ENCODE data around the gene PARN. TPM values are rescaled to one million over a fixed set of nuclear protein-coding genes. Genes with fewer than 3 reads are reported as not detected.

The PARN gene
- polyA plus RNA-seq, 2 of the 4 experiments (the other 2 are of a cell fraction), result 40.0 to 58.6 TPM

GRCh38 chr16:14652726-14653125, 22.7 kb upstream of the PARN start:
- no peak for DNase-seq (ENCODE audit: low read depth in 1 of 2, low spot score in 1 of 2)
- TF ChIP-seq ESRRA (IDR thresholded peaks at IDR 0.05; ENCODE audit: borderline replicate concordance, low read length), result no peak
- TF ChIP-seq SMC3 (IDR thresholded peaks at IDR 0.05), result no peak
- TF ChIP-seq, protein P1, sequence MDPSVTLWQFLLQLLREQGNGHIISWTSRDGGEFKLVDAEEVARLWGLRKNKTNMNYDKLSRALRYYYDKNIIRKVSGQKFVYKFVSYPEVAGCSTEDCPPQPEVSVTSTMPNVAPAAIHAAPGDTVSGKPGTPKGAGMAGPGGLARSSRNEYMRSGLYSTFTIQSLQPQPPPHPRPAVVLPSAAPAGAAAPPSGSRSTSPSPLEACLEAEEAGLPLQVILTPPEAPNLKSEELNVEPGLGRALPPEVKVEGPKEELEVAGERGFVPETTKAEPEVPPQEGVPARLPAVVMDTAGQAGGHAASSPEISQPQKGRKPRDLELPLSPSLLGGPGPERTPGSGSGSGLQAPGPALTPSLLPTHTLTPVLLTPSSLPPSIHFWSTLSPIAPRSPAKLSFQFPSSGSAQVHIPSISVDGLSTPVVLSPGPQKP (IDR thresholded peaks at IDR 0.05; ENCODE audit: low read depth, low read length), result no peak
- no peak for TF ChIP-seq HOXB13 (CRISPR knock-in tag; IDR thresholded peaks at IDR 0.05; ENCODE audit: low read depth)
- no peak for TF ChIP-seq CBX2 (IDR thresholded peaks at IDR 0.05; ENCODE audit: borderline replicate concordance, low read depth)
- TF ChIP-seq PHF8 (IDR thresholded peaks at IDR 0.05; ENCODE audit: borderline replicate concordance, low read depth), result no peak
- TF ChIP-seq JUN (IDR thresholded peaks at IDR 0.05), result no peak
- TF ChIP-seq SREBF2 (IDR thresholded peaks at IDR 0.05), result no peak
- TF ChIP-seq MAZ (IDR thresholded peaks at IDR 0.05; ENCODE audit: borderline replicate concordance, low read depth, low read length), result no peak
- no peak for TF ChIP-seq EHF (CRISPR knock-in tag; IDR thresholded peaks at IDR 0.05)
- no peak for TF ChIP-seq POLR2A (IDR thresholded peaks at IDR 0.05; ENCODE audit: low read length)
- TF ChIP-seq E2F6 (IDR thresholded peaks at IDR 0.05; ENCODE audit: borderline replicate concordance, low read depth), result no peak
- TF ChIP-seq CBX8 (IDR thresholded peaks at IDR 0.05), result no peak
- TF ChIP-seq ZNF302 (CRISPR knock-in tag; IDR thresholded peaks at IDR 0.05), result no peak
- no peak for TF ChIP-seq USF2 (IDR thresholded peaks at IDR 0.05)
- CTCF ChIA-PET, result no interaction called here
- Histone ChIP-seq H3K4me3 (no peak overlapping the region), H3K4me2 (no peak overlapping the region), H3K27ac (no peak overlapping the region), H3K9me3 (no peaks in the 10 kb centered on the region), H3K4me1 (no peaks in the 10 kb centered on the region)
- 93% methylated on average over 2 of the region's 2 CpGs for WGBS (ENCODE audit: missing lambda C conversion rate)
- no peak for ATAC-seq
- POLR2A ChIA-PET, result no interaction called here
- no peak for FAIRE-seq

DNA sequence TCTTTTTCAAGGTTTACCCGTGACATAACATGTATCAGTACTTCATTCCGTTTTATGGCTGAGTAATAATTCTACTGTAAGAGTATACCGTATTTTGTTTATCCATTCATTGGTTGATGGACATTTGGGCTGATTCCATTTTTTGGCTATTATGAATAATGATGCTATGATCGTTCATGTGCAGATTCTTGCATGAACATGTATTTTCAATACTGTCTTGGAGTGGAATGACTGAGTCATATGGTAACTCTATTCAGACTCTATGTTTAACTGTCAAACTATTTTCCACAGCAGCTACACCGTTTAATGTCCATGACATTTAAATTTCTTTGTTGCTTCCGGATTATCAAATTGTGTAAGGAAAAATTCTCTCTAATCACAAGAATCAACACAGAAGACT, 20.6 kb upstream of the PARN start:
- ChIA-PET POLR2A (no interaction called here), CTCF (interaction anchor here (0.8 to 1.6 kb wide), 4 partner anchors 10 to 122 kb away, joined by 3 to 5 read pairs (median 4); no protein-coding TSS in a partner anchor)
- DNase-seq (ENCODE audit: low read depth in 1 of 2, low spot score in 1 of 2), result no peak
- TF ChIP-seq NPAS2 (CRISPR knock-in tag; IDR thresholded peaks at IDR 0.05; ENCODE audit: borderline replicate concordance) (no peak), EHMT2 (IDR thresholded peaks at IDR 0.05; ENCODE audit: low read depth) (no peak), MAZ (IDR thresholded peaks at IDR 0.05; ENCODE audit: borderline replicate concordance, low read depth, low read length) (no peak), HOXA7 (CRISPR knock-in tag; IDR thresholded peaks at IDR 0.05) (no peak), SMC3 (IDR thresholded peaks at IDR 0.05) (no peak), FOSB (CRISPR knock-in tag; IDR thresholded peaks at IDR 0.05) (no peak), FOSL2 (IDR thresholded peaks at IDR 0.05) (no peak), FOSL2 (CRISPR knock-in tag; IDR thresholded peaks at IDR 0.05) (no peak), SREBF2 (IDR thresholded peaks at IDR 0.05) (no peak), EP300 (IDR thresholded peaks at IDR 0.05) (no peak), ZFP36 (IDR thresholded peaks at IDR 0.05; ENCODE audit: borderline replicate concordance, partially characterized antibody) (no peak)
- ATAC-seq, result no peak
- no peaks in the 10 kb centered on the region for H3K4me1 ChIP-seq
- no peak overlapping the region for H3K27ac ChIP-seq
- no peak for FAIRE-seq
- H3K4me2 ChIP-seq, result no peak overlapping the region
- H3K9me3 ChIP-seq, result no peaks in the 10 kb centered on the region
- H3K4me3 ChIP-seq, result no peak overlapping the region
- WGBS (ENCODE audit: missing lambda C conversion rate), result 88% methylated on average over 6 of the region's 6 CpGs

GRCh38 chr16:14649816-14650215, 19.8 kb upstream of the PARN start:
- Histone ChIP-seq H3K27ac (no peak overlapping the region), H3K9me3 (no peaks in the 10 kb centered on the region), H3K4me3 (no peak overlapping the region), H3K4me1 (no peaks in the 10 kb centered on the region), H3K4me2 (no peak overlapping the region)
- ChIA-PET POLR2A (no interaction called here), CTCF (interaction anchor here (1.6 kb wide), 1 partner anchor 121 kb away, joined by 3 read pairs; no protein-coding TSS in a partner anchor)
- no peak for FAIRE-seq
- TF ChIP-seq EHMT2 (IDR thresholded peaks at IDR 0.05; ENCODE audit: low read depth), result no peak
- TF ChIP-seq USF2 (IDR thresholded peaks at IDR 0.05), result no peak
- no peak for TF ChIP-seq HDAC2 (IDR thresholded peaks at IDR 0.05)
- TF ChIP-seq, protein P2, sequence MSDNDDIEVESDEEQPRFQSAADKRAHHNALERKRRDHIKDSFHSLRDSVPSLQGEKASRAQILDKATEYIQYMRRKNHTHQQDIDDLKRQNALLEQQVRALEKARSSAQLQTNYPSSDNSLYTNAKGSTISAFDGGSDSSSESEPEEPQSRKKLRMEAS (IDR thresholded peaks at IDR 0.05), result no peak
- no peak for TF ChIP-seq TFCP2L1 (CRISPR knock-in tag; IDR thresholded peaks at IDR 0.05)
- TF ChIP-seq, protein P1 (IDR thresholded peaks at IDR 0.05; ENCODE audit: low read depth, low read length), result no peak
- TF ChIP-seq, protein P3, sequence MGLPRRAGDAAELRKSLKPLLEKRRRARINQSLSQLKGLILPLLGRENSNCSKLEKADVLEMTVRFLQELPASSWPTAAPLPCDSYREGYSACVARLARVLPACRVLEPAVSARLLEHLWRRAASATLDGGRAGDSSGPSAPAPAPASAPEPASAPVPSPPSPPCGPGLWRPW (IDR thresholded peaks at IDR 0.05), result no peak
- ATAC-seq, result no peak
- WGBS (ENCODE audit: missing lambda C conversion rate), result 98% methylated on average over 10 of the region's 10 CpGs
- no peak for DNase-seq (ENCODE audit: low read depth in 1 of 2, low spot score in 1 of 2)
